NCI-H1105 (cell line): ENCODE results near the gene CCDC177.

Source experiments
- DNase-seq: peaks from one replicate; lab custom pipeline; 2025; lab: John Stamatoyannopoulos, UW

The CCDC177 gene

GRCh38 chr14:69561893-69562292 lies 12.8 kb downstream of the CCDC177 start:
- DNase-seq: no peak

GRCh38 chr14:69560826-69561225 lies 13.8 kb downstream of the CCDC177 start:
- no peak for DNase-seq

GRCh38 chr14:69559581-69560011 lies 15.1 kb downstream of the CCDC177 start:
- DNase-seq: peak; percentile 84

- DNase-seq: no peak
Observed at GRCh38 chr14:69558774-69559173, 15.9 kb downstream of the CCDC177 start.

GRCh38 chr14:69554500-69554899 lies 20.2 kb downstream of the CCDC177 start:
- no peak for DNase-seq

GRCh38 chr14:69553252-69553651 lies 21.4 kb downstream of the CCDC177 start:
- DNase-seq: no peak

- no peak for DNase-seq
Observed at GRCh38 chr14:69551511-69551910, 23.2 kb downstream of the CCDC177 start.

- DNase-seq: no peak
Observed at GRCh38 chr14:69548566-69548965, 26.1 kb downstream of the CCDC177 start.

GRCh38 chr14:69547701-69548348 lies 26.8 kb downstream of the CCDC177 start:
- no peak for DNase-seq

- DNase-seq: no peak
Observed at GRCh38 chr14:69543341-69544115, 31.1 kb downstream of the CCDC177 start.

GRCh38 chr14:69542311-69542710 lies 32.4 kb downstream of the CCDC177 start:
- DNase-seq: no peak

GRCh38 chr14:69540654-69541335 lies 33.9 kb downstream of the CCDC177 start:
- no peak for DNase-seq

GRCh38 chr14:69539631-69540410 lies 34.9 kb downstream of the CCDC177 start:
- DNase-seq: no peak

- no peak for DNase-seq
Observed at GRCh38 chr14:69538766-69539165, 35.9 kb downstream of the CCDC177 start.

- no peak for DNase-seq
Observed at GRCh38 chr14:69537900-69538299, 36.8 kb downstream of the CCDC177 start.

GRCh38 chr14:69536971-69537370 lies 37.7 kb downstream of the CCDC177 start:
- DNase-seq: no peak

- DNase-seq: peak; percentile 69
Observed at GRCh38 chr14:69535230-69535848, 39.3 kb downstream of the CCDC177 start.

GRCh38 chr14:69532561-69533340 lies 41.9 kb downstream of the CCDC177 start:
- DNase-seq: no peak

GRCh38 chr14:69531135-69531534 lies 43.5 kb downstream of the CCDC177 start:
- DNase-seq: no peak

GRCh38 chr14:69530095-69530494 lies 44.6 kb downstream of the CCDC177 start:
- DNase-seq: no peak

- no peak for DNase-seq
Observed at GRCh38 chr14:69529563-69529962, 45.1 kb downstream of the CCDC177 start.
